DND-41 (cell line): ENCODE data around the gene GPD1.

Source experiments
- CTCF ChIP-seq: IDR thresholded peaks from 2 replicates; pipeline ENCODE4 v1.5.1; 2012; ENCODE audit warnings: borderline replicate concordance, low read length, moderate library complexity, mild to moderate bottlenecking; ENCODE audit not compliant: poor library complexity, severe bottlenecking; ENCODE audit errors: extremely low read depth
- EZH2 ChIP-seq: IDR thresholded peaks from 3 replicates; pipeline ENCODE4 v1.6.1; 2012; ENCODE audit warnings: borderline replicate concordance, low read depth, mild to moderate bottlenecking, moderate library complexity, low read length, inconsistent platforms; ENCODE audit not compliant: severe bottlenecking

GRCh38 chr12:50079771-50080170, 24.0 kb upstream of the GPD1 start:
- TF ChIP-seq EZH2, result no peak
- no peak for TF ChIP-seq CTCF
